BLaER1 treated with 17β-estradiol and CSF1 and Interleukin-3, amounts not matched to agents 10 nM and 100 nM (cell line): ENCODE data around the gene OR52N5.

Experiments used
- H3K27ac ChIP-seq, 11 experiments: shearing (Covaris generic); formaldehyde crosslinking; 2 replicates each; pipeline ENCODE4 v1.8.1; 2022
- H3K27me3 ChIP-seq, 11 experiments: shearing (Covaris generic); formaldehyde crosslinking; 2 replicates each; pipeline ENCODE4 v1.8.1; 2022
- H3K36me3 ChIP-seq, 11 experiments: shearing (Covaris generic); formaldehyde crosslinking; 2 replicates each; pipeline ENCODE4 v1.8.1; 2022
- H3K4me1 ChIP-seq, 10 experiments: shearing (Covaris generic); formaldehyde crosslinking; 2 replicates each; pipeline ENCODE4 v1.8.1; 2022
- H3K4me2 ChIP-seq, 11 experiments: shearing (Covaris generic); formaldehyde crosslinking; 2 replicates each; pipeline ENCODE4 v1.8.1; 2022
- H3K4me3 ChIP-seq, 10 experiments: shearing (Covaris generic); formaldehyde crosslinking; 2 replicates each; pipeline ENCODE4 v1.8.1; 2022
- H3K9ac ChIP-seq, 11 experiments: shearing (Covaris generic); formaldehyde crosslinking; 2 replicates each; pipeline ENCODE4 v1.8.1; 2022
- H3K9me3 ChIP-seq, 11 experiments: shearing (Covaris generic); formaldehyde crosslinking; replicated peaks in 1 of 11; 2 replicates each; pipeline ENCODE4 v1.8.1; 2022
- H4K20me1 ChIP-seq, 11 experiments: shearing (Covaris generic); formaldehyde crosslinking; 2 replicates each; pipeline ENCODE4 v1.8.1; 2022
- Cebpa-rat ChIP-seq, 11 experiments: shearing (Covaris generic); IDR thresholded peaks; 2 replicates each; pipeline ENCODE4 v1.8.1; 2022

Gene OR52N5

GRCh38 chr11:5737091-5737490, 46.1 kb downstream of the OR52N5 start:
- H3K27ac ChIP-seq: no peak overlapping the region
- H4K20me1 ChIP-seq: no peaks in the 10 kb centered on the region
- no peak overlapping the region for H3K4me2 ChIP-seq
- H3K36me3 ChIP-seq: 0 out of 22 replicates have a peak, but pooled peaks cover 0 to 5% (median 0%) of the 10 kb centered on the region in 11 experiments
- TF ChIP-seq Cebpa-rat (IDR thresholded peaks at IDR 0.05): no peak
- H3K27me3 ChIP-seq: no peaks in the 10 kb centered on the region
- no peak overlapping the region for H3K4me3 ChIP-seq
- peaks cover 9 to 19% (median 11%) of the 10 kb centered on the region in 11 experiments; a peak in 18 of 22 replicates for H3K9me3 ChIP-seq
- H3K9ac ChIP-seq: no peak overlapping the region
- H3K4me1 ChIP-seq: no peaks in the 10 kb centered on the region

- TF ChIP-seq Cebpa-rat (IDR thresholded peaks at IDR 0.05): no peak
- peaks cover 3 to 12% (median 5%) of the 10 kb centered on the region in 11 experiments; a peak in 18 of 22 replicates for H3K9me3 ChIP-seq
- H3K4me3 ChIP-seq: no peak within 1 kb of the TSS
- no peak within 1 kb of the TSS for H3K9ac ChIP-seq
- H3K27ac ChIP-seq: no peak within 1 kb of the TSS
- H4K20me1 ChIP-seq: no peaks in the 10 kb centered on the region
- no peaks in the 10 kb centered on the region for H3K27me3 ChIP-seq
- no peak within 1 kb of the TSS for H3K4me2 ChIP-seq
- 0 out of 22 replicates have a peak, but pooled peaks cover 0 to 2% (median 0%) of the 10 kb centered on the region in 11 experiments for H3K36me3 ChIP-seq
- H3K4me1 ChIP-seq: no peaks in the 10 kb centered on the region
Observed at GRCh38 chr11:5736396-5736795, 46.8 kb downstream of the OR52N5 start, which contains the start of gene OR56B1. OR56B1 (plus strand) TSS chr11:5736448; CDS start chr11:5736517, 69 bp downstream.

GRCh38 chr11:5727691-5728090, 55.5 kb downstream of the OR52N5 start:
- Histone ChIP-seq H3K9me3 (no peaks in the 10 kb centered on the region), H4K20me1 (no peaks in the 10 kb centered on the region), H3K4me2 (no peak overlapping the region), H3K4me3 (no peak overlapping the region), H3K9ac (no peak overlapping the region), H3K27me3 (no peaks in the 10 kb centered on the region), H3K36me3 (no peaks in the 10 kb centered on the region), H3K27ac (no peak overlapping the region), H3K4me1 (no peaks in the 10 kb centered on the region)
- no peak for TF ChIP-seq Cebpa-rat (IDR thresholded peaks at IDR 0.05)

GRCh38 chr11:5726351-5726750, 56.8 kb downstream of the OR52N5 start:
- H3K9ac ChIP-seq: no peak overlapping the region

More at GRCh38 chr11:5726351-5726750, 56.8 kb downstream of the OR52N5 start:
- H3K36me3 ChIP-seq: no peaks in the 10 kb centered on the region
- H3K4me3 ChIP-seq: no peak overlapping the region
- no peaks in the 10 kb centered on the region for H4K20me1 ChIP-seq
- no peak overlapping the region for H3K27ac ChIP-seq
- H3K27me3 ChIP-seq: no peaks in the 10 kb centered on the region
- no peaks in the 10 kb centered on the region for H3K9me3 ChIP-seq
- no peaks in the 10 kb centered on the region for H3K4me1 ChIP-seq
- no peak overlapping the region for H3K4me2 ChIP-seq
- no peak for TF ChIP-seq Cebpa-rat (IDR thresholded peaks at IDR 0.05)
